GM23338 (cell line): Measurements from ENCODE around the gene CROCC2. TPM values are rescaled to one million over a fixed set of nuclear protein-coding genes. Genes with fewer than 3 reads are reported as not detected.

ENCODE experiments used
- ATAC-seq: fragments of 200-7000 bp; cut with Tn5 transposase; 3 replicates; pipeline ENCODE4 v1.9.1; 2020
- DNase-seq: peaks from one replicate; pipeline ENCODE4 v3.0.0-alpha.2; 2015; ENCODE audit warnings: low spot score
- H2AFZ ChIP-seq: fragments of 200-600 bp; sonication (generic); 2 replicates; pipeline ENCODE4 v1.8.0; 2016; ENCODE audit warnings: antibody characterized with exemption, mild to moderate bottlenecking, moderate library complexity
- H3F3A ChIP-seq: fragments of 200-600 bp; sonication (generic); replicated peaks from 2 replicates; pipeline ENCODE4 v1.8.0; 2017; ENCODE audit warnings: antibody characterized with exemption, mixed run types, low read depth
- H3K27ac ChIP-seq: fragments of 200-600 bp; sonication (generic); 2 replicates; pipeline ENCODE4 v1.6.1; 2016; ENCODE audit warnings: low read depth
- H3K27me3 ChIP-seq: fragments of 200-600 bp; sonication (generic); 2 replicates; pipeline ENCODE4 v1.8.0; 2016; ENCODE audit warnings: mild to moderate bottlenecking, mixed run types, moderate library complexity; ENCODE audit not compliant: insufficient read depth
- H3K36me3 ChIP-seq: fragments of 200-600 bp; sonication (generic); 2 replicates; pipeline ENCODE4 v1.8.0; 2016; ENCODE audit warnings: mild to moderate bottlenecking; ENCODE audit not compliant: insufficient read depth
- H3K4me1 ChIP-seq: fragments of 200-600 bp; sonication (generic); 2 replicates; pipeline ENCODE4 v1.8.0; 2016; ENCODE audit warnings: mild to moderate bottlenecking, moderate library complexity; ENCODE audit not compliant: insufficient read depth
- H3K4me2 ChIP-seq: fragments of 200-600 bp; sonication (generic); 2 replicates; pipeline ENCODE4 v1.7.1; 2017; ENCODE audit warnings: mixed run types
- H3K4me3 ChIP-seq: fragments of 200-600 bp; sonication (generic); 2 replicates; pipeline ENCODE4 v1.6.1; 2016; ENCODE audit warnings: mixed run types
- H3K79me2 ChIP-seq: fragments of 200-600 bp; sonication (generic); replicated peaks from 2 replicates; pipeline ENCODE4 v1.8.0; 2017; ENCODE audit warnings: mild to moderate bottlenecking; ENCODE audit not compliant: insufficient read depth
- H3K9me2 ChIP-seq: fragments of 200-600 bp; sonication (generic); 2 replicates; pipeline ENCODE4 v1.8.0; 2017; ENCODE audit not compliant: insufficient read depth
- H4K20me1 ChIP-seq: fragments of 200-600 bp; sonication (generic); replicated peaks from 2 replicates; pipeline ENCODE4 v1.8.0; 2017; ENCODE audit warnings: mild to moderate bottlenecking; ENCODE audit not compliant: insufficient read depth
- H3K27ac Mint-ChIP-seq: 2 replicates; pipeline ENCODE4 v1.8.0; 2020; ENCODE audit warnings: inconsistent platforms, mild to moderate bottlenecking, moderate library complexity, mixed read lengths
- H3K27me3 Mint-ChIP-seq: 3 replicates; pipeline ENCODE4 v1.8.0; 2022; ENCODE audit warnings: low read depth, mild to moderate bottlenecking, moderate library complexity, mixed read lengths, inconsistent platforms; ENCODE audit not compliant: insufficient read depth, poor library complexity
- H3K36me3 Mint-ChIP-seq: 3 replicates; pipeline ENCODE4 v1.8.0; 2021; ENCODE audit warnings: low read depth, mild to moderate bottlenecking, inconsistent platforms, moderate library complexity, mixed read lengths
- H3K4me1 Mint-ChIP-seq: 3 replicates; pipeline ENCODE4 v1.8.0; 2020; ENCODE audit warnings: mild to moderate bottlenecking, inconsistent platforms, mixed read lengths
- H3K4me3 Mint-ChIP-seq: 3 replicates; pipeline ENCODE4 v1.8.0; 2021; ENCODE audit warnings: moderate library complexity, mild to moderate bottlenecking, inconsistent platforms, mixed read lengths
- H3K9me3 Mint-ChIP-seq: 3 replicates; pipeline ENCODE4 v1.8.0; 2020; ENCODE audit warnings: moderate library complexity, mild to moderate bottlenecking, inconsistent platforms, mixed read lengths
- CTCF ChIP-seq, 2 experiments: fragments of 200-600 bp in 1 of 2; sonication (generic) in 1 of 2; conservative IDR thresholded peaks; 2 replicates each; pipeline versions ENCODE4 v1.5.1 to v1.6.1; 2016 to 2017; ENCODE audit warnings: antibody characterized with exemption in 2 of 2, low read depth in 2 of 2, mild to moderate bottlenecking in 2 of 2, moderate library complexity in 1 of 2
- ETS1 ChIP-seq: IDR thresholded peaks from 2 replicates; pipeline ENCODE4 v1.6.1; 2016; ENCODE audit warnings: antibody characterized with exemption
- EZH2phosphoT487 ChIP-seq: fragments of 200-600 bp; sonication (generic); IDR thresholded peaks from one replicate; pipeline ENCODE4 v1.8.1; 2018; ENCODE audit warnings: antibody characterized with exemption; ENCODE audit not compliant: unreplicated experiment
- NANOG ChIP-seq: IDR thresholded peaks from 2 replicates; pipeline ENCODE4 v1.6.1; 2016; ENCODE audit warnings: antibody characterized with exemption, borderline replicate concordance
- ZNF331 ChIP-seq: fragments of 250-450 bp; sonication (Bioruptor Pico); IDR thresholded peaks from 2 replicates; pipeline ENCODE4 v1.5.0; 2020; ENCODE audit warnings: low read depth, mild to moderate bottlenecking, moderate library complexity
- polyA plus RNA-seq: library from polyadenylated mRNA; unstranded; fragments of >200 nt; fragmentation: Nextera tagmentation; extraction: Ambion mirVana; gene quantifications from 2 replicates; pipeline ENCODE4 v1.2.1, GENCODE V29; 2016
- total RNA-seq: library from RNA; depleted of rRNA; stranded (reverse); fragments of >200 nt; shearing (Covaris generic); gene quantifications from 2 replicates; pipeline ENCODE4 v1.2.3, GENCODE V29; 2014

Gene CROCC2
- total and polyA plus RNA-seq, 2 experiments from 2014 or later: not detected

- DNase-seq: no peak
- Mint-ChIP-seq H3K4me3 (no peak overlapping the region), H3K36me3 (peaks cover 23% of the 10 kb centered on the region), H3K27ac (no peak overlapping the region), H3K27me3 (peaks cover 10% of the 10 kb centered on the region), H3K4me1 (peaks cover 23% of the 10 kb centered on the region), H3K9me3 (peaks cover 32% of the 10 kb centered on the region)
- H3K36me3 ChIP-seq: no peaks in the 10 kb centered on the region
- H3K9me2 ChIP-seq: no peaks in the 10 kb centered on the region
- H3K4me1 ChIP-seq: peaks cover 19% of the 10 kb centered on the region
- ATAC-seq: no peak; the same call in 2 of the 3 replicates
- TF ChIP-seq CTCF (conservative IDR thresholded peaks at IDR 0.05; ENCODE audit: low read depth in 2 of 2): peak in 1 of 2 experiments; percentile 43; a peak in 2 of 4 replicates
- TF ChIP-seq EZH2phosphoT487: no peak
- H4K20me1 ChIP-seq: no peaks in the 10 kb centered on the region
- H3K27me3 ChIP-seq: no peaks in the 10 kb centered on the region
- H3K79me2 ChIP-seq: no peaks in the 10 kb centered on the region
- H3K4me2 ChIP-seq: no peak overlapping the region
- no peak overlapping the region for H2AFZ ChIP-seq
- H3K27ac ChIP-seq: no peak overlapping the region
- H3K4me3 ChIP-seq: no peak overlapping the region
- 0 out of 2 replicates have a peak, but pooled peaks cover 4% of the 10 kb centered on the region for H3F3A ChIP-seq
Observed at GRCh38 chr2:241007880-241008710, 102.0 kb downstream of the CROCC2 start.

GRCh38 chr2:241008711-241009121, 102.6 kb downstream of the CROCC2 start:
- Mint-ChIP-seq H3K36me3 (peaks cover 20% of the 10 kb centered on the region), H3K27me3 (peaks cover 10% of the 10 kb centered on the region), H3K4me3 (no peak overlapping the region), H3K9me3 (peaks cover 29% of the 10 kb centered on the region), H3K27ac (peak overlapping the region; percentile 56; the same call in 1 of the 2 replicates), H3K4me1 (peaks cover 23% of the 10 kb centered on the region)
- no peak for ATAC-seq
- no peak for TF ChIP-seq ZNF331 (CRISPR knock-in tag)
- no peak for TF ChIP-seq NANOG
- no peak for TF ChIP-seq ETS1
- H3K27me3 ChIP-seq: no peaks in the 10 kb centered on the region
- peaks cover 19% of the 10 kb centered on the region for H3K4me1 ChIP-seq
- no peak overlapping the region for H3K4me2 ChIP-seq
- no peaks in the 10 kb centered on the region for H3K36me3 ChIP-seq
- 0 out of 2 replicates have a peak, but pooled peaks cover 4% of the 10 kb centered on the region for H3F3A ChIP-seq
- no peaks in the 10 kb centered on the region for H3K79me2 ChIP-seq
- no peak for DNase-seq
- no peak overlapping the region for H2AFZ ChIP-seq
- H3K4me3 ChIP-seq: no peak overlapping the region
- H3K9me2 ChIP-seq: peaks cover 3% of the 10 kb centered on the region; the same call in 1 of the 2 replicates
- no peaks in the 10 kb centered on the region for H4K20me1 ChIP-seq
- H3K27ac ChIP-seq: no peak overlapping the region
